GM23248 (cell line): ENCODE results near the gene WDR7.

Source experiments
- EZH2 ChIP-seq: fragments of 200-600 bp; sonication (generic); IDR thresholded peaks from 2 replicates; pipeline ENCODE4 v1.6.1; 2018; ENCODE audit warnings: antibody characterized with exemption, mild to moderate bottlenecking; ENCODE audit not compliant: insufficient read depth, poor library complexity, severe bottlenecking
- EZH2phosphoT487 ChIP-seq: fragments of 200-600 bp; sonication (generic); IDR thresholded peaks from 2 replicates; pipeline ENCODE4 v1.6.1; 2018; ENCODE audit warnings: antibody characterized with exemption, moderate library complexity, mild to moderate bottlenecking, low read depth; ENCODE audit not compliant: insufficient read depth

GRCh38 chr18:56988022-56988421, 336.9 kb downstream of the WDR7 start:
- TF ChIP-seq EZH2 (no peak), EZH2phosphoT487 (no peak)
